ENCODE results near the gene VPS37D.

VPS37D gene

DNA sequence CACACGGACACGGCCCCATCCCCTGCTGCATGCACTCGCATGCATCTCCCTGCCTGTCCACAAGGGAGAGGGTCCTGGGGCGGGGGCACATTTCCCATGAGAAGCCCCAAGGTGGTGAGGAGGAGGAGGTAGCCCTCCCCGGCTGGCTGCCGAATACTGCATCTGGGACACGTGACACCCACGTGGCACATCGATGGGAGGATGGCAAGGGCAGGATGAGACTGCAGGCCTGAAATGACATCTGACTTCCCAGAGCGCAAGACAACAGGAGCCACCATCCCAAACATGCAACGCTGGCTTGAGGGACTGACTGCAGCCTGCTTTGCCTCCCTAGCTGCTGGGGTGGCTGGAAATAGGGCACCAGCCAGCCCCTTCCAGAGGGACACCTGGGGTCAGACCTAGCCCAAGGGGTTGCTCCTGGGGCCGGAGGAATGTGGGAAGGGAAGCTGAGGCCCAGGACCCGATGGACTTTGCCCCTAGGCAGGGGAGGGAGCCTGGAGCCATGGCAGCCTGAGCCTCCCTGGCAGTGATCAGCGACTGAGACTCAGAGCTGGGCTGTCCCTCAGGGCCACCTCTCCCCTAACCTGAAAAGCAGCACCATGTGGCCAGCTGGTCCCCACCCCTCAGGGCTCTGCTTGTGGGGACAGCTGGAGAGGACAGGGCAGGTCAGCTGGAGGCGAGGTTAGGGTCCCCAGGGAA lies 31.9 kb downstream of the VPS37D start:
- no peak for TF ChIP-seq ZBTB7A (IDR thresholded peaks at IDR 0.05; ENCODE audit: low read depth)
- TF ChIP-seq CREB1 (IDR thresholded peaks at IDR 0.05; ENCODE audit: low read depth) = no peak
- TF ChIP-seq TEAD4 (IDR thresholded peaks at IDR 0.05) = no peak
- TF ChIP-seq RAD21 (IDR thresholded peaks at IDR 0.05; ENCODE audit: low read depth) = no peak
- no peak for TF ChIP-seq CEBPB (IDR thresholded peaks at IDR 0.05)
- TF ChIP-seq YY1 (IDR thresholded peaks at IDR 0.05; ENCODE audit: low read depth) = no peak
- TF ChIP-seq, protein P1, sequence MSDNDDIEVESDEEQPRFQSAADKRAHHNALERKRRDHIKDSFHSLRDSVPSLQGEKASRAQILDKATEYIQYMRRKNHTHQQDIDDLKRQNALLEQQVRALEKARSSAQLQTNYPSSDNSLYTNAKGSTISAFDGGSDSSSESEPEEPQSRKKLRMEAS (IDR thresholded peaks at IDR 0.05) = no peak
- TF ChIP-seq EP300 (IDR thresholded peaks at IDR 0.05; ENCODE audit: borderline replicate concordance) = no peak
- no peak for TF ChIP-seq TAF1 (IDR thresholded peaks at IDR 0.05; ENCODE audit: low read depth)
- TF ChIP-seq FOXM1 (IDR thresholded peaks at IDR 0.05; ENCODE audit: borderline replicate concordance, low read depth) = no peak
- TF ChIP-seq, protein P2, sequence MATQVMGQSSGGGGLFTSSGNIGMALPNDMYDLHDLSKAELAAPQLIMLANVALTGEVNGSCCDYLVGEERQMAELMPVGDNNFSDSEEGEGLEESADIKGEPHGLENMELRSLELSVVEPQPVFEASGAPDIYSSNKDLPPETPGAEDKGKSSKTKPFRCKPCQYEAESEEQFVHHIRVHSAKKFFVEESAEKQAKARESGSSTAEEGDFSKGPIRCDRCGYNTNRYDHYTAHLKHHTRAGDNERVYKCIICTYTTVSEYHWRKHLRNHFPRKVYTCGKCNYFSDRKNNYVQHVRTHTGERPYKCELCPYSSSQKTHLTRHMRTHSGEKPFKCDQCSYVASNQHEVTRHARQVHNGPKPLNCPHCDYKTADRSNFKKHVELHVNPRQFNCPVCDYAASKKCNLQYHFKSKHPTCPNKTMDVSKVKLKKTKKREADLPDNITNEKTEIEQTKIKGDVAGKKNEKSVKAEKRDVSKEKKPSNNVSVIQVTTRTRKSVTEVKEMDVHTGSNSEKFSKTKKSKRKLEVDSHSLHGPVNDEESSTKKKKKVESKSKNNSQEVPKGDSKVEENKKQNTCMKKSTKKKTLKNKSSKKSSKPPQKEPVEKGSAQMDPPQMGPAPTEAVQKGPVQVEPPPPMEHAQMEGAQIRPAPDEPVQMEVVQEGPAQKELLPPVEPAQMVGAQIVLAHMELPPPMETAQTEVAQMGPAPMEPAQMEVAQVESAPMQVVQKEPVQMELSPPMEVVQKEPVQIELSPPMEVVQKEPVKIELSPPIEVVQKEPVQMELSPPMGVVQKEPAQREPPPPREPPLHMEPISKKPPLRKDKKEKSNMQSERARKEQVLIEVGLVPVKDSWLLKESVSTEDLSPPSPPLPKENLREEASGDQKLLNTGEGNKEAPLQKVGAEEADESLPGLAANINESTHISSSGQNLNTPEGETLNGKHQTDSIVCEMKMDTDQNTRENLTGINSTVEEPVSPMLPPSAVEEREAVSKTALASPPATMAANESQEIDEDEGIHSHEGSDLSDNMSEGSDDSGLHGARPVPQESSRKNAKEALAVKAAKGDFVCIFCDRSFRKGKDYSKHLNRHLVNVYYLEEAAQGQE (IDR thresholded peaks at IDR 0.05; ENCODE audit: low read depth) = no peak
- no peak for TF ChIP-seq NFIC (IDR thresholded peaks at IDR 0.05)
- TF ChIP-seq EGR1 (IDR thresholded peaks at IDR 0.05) = no peak
- no peak for TF ChIP-seq TCF12 (IDR thresholded peaks at IDR 0.05; ENCODE audit: low read depth)
- TF ChIP-seq, protein P3, sequence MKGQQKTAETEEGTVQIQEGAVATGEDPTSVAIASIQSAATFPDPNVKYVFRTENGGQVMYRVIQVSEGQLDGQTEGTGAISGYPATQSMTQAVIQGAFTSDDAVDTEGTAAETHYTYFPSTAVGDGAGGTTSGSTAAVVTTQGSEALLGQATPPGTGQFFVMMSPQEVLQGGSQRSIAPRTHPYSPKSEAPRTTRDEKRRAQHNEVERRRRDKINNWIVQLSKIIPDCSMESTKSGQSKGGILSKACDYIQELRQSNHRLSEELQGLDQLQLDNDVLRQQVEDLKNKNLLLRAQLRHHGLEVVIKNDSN (IDR thresholded peaks at IDR 0.05) = no peak

DNA sequence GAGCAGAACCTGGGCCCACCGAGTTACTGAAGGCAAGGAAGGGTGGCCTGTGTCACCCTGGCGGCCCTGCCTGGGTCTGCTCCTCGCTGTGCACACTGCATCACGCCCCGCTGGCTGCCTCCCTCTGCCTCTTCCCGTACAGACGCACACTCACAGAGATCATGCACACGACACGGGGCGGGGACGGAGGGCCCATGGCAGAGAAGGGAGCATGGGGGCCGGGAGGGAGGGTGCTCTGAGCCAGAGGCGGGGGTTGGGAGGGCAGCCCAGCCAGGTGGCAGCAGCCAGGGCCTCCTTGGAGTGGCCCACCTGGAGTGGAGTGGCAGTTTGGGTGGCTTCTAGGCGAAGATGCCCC lies 32.4 kb downstream of the VPS37D start:
- TF ChIP-seq ZBTB7A (IDR thresholded peaks at IDR 0.05; ENCODE audit: low read depth) (no peak), NFIC (IDR thresholded peaks at IDR 0.05) (no peak), EP300 (IDR thresholded peaks at IDR 0.05; ENCODE audit: borderline replicate concordance) (no peak), TCF12 (IDR thresholded peaks at IDR 0.05; ENCODE audit: low read depth) (no peak), YY1 (IDR thresholded peaks at IDR 0.05; ENCODE audit: low read depth) (no peak), CEBPB (IDR thresholded peaks at IDR 0.05) (no peak), EGR1 (IDR thresholded peaks at IDR 0.05) (no peak)
- TF ChIP-seq, protein P1 (IDR thresholded peaks at IDR 0.05) = no peak
- TF ChIP-seq, protein P2 (IDR thresholded peaks at IDR 0.05; ENCODE audit: low read depth) = no peak

DNA sequence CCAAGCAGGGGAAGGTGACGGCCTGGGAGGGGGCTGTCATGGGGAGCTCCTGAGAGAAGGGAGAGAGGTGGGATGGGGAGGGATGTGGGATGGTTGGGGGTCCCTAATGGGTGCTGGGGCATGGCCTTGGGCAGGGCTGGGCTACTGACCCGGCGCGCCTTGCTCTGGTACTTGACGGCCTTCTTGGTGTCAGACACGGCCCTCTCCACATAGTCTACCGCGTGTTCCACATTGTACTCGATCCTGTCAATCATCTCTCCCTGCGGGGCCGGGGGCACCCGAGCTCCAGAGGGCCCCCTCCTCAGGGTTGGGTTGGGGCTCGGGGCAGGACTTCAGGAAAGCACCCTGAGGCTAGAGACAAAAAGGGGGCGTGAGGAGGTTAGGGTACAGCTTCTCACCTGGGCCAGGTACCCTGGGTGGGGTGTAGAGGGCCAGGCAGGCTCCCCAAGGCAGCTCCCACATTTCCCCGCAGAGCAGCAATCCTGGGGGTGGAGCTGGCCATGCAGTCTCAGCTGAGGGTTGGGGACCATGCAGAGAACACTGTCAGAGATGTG lies 33.0 kb downstream of the VPS37D start:
- TF ChIP-seq, protein P2 (IDR thresholded peaks at IDR 0.05; ENCODE audit: low read depth) = no peak
- TF ChIP-seq CEBPB (IDR thresholded peaks at IDR 0.05) = no peak
- no peak for TF ChIP-seq EP300 (IDR thresholded peaks at IDR 0.05; ENCODE audit: borderline replicate concordance)
- no peak for TF ChIP-seq CREB1 (IDR thresholded peaks at IDR 0.05; ENCODE audit: low read depth)
- TF ChIP-seq NFIC (IDR thresholded peaks at IDR 0.05) = no peak
- TF ChIP-seq, protein P3 (IDR thresholded peaks at IDR 0.05) = no peak
- TF ChIP-seq TAF1 (IDR thresholded peaks at IDR 0.05; ENCODE audit: low read depth) = no peak
- TF ChIP-seq, protein P1 (IDR thresholded peaks at IDR 0.05) = no peak
- TF ChIP-seq ZBTB7A (IDR thresholded peaks at IDR 0.05; ENCODE audit: low read depth) = no peak
- TF ChIP-seq TCF12 (IDR thresholded peaks at IDR 0.05; ENCODE audit: low read depth) = no peak
- no peak for TF ChIP-seq EGR1 (IDR thresholded peaks at IDR 0.05)
- no peak for TF ChIP-seq YY1 (IDR thresholded peaks at IDR 0.05; ENCODE audit: low read depth)
- TF ChIP-seq TEAD4 (IDR thresholded peaks at IDR 0.05) = no peak
- TF ChIP-seq FOXM1 (IDR thresholded peaks at IDR 0.05; ENCODE audit: borderline replicate concordance, low read depth) = no peak

Measured in Ishikawa (cell line).